ENCODE measurements around the gene NECTIN4. TPM values are rescaled to one million over a fixed set of nuclear protein-coding genes. Genes with fewer than 3 reads are reported as not detected.
"Not testable (repeated sequence)": the region's sequence is repeated elsewhere in the genome, so short reads cannot be mapped to it uniquely, and the experiment has no call there.

The NECTIN4 gene
- total RNA-seq: 115 TPM

DNA sequence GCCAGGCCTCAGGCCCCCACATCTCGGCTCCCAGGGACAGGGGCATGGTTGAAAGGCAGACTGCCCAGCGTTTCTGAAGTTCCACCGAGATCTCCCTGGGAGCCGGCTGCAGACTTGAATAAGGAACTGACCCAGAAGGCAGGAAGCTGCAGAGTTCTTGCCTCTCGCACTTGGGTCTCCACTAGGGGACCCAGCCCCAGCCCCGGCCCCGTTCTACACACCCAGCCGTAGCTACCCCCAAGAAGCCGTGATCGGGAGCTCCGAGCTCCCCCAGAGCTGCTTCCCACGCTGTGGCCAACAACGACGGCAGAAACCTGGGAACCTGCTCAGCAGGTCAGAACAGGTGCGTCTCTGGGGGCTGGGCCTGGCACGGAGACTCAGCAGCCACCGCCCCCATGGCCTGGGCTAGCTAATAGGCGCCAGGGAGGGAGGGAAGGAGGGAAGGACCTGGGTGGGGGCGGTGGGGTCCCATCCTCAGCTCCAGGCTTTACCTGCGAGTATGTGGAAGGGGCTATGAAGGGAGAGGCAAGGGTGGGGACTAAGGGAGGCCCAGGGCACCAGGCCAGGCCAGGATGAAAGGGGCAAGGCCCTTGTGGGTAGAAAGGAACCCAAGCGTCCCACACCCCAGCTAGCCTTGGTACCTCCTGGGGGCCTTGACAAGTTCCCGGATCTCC is at the start of gene NECTIN4:
Gene NECTIN4, minus strand, starts transcription at position 308 of the 674 bp plus-strand sequence. Its CDS starts 262 bp downstream, at position 46.
- peak; percentile 78 for ATAC-seq

DNA sequence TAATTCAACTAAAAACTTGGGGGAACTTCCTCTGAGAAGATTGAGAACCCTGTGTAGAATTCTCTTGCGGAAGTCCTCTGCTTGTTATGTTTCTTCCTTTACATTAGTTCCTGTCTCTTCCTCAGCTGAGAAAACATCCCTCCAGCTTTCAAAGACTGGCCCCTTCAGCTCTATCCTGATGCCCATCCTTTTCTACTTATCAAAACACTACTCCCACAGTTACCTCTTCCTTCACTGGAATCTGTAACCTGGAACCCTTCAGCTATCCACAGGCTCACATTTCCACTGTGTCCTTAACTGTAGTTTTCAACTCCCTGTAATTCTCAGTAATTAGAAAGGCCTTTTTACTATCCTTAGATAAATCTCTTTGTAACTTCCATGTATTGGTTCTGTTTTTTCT is 49.1 kb upstream of the NECTIN4 start:
- no peak for ATAC-seq

DNA sequence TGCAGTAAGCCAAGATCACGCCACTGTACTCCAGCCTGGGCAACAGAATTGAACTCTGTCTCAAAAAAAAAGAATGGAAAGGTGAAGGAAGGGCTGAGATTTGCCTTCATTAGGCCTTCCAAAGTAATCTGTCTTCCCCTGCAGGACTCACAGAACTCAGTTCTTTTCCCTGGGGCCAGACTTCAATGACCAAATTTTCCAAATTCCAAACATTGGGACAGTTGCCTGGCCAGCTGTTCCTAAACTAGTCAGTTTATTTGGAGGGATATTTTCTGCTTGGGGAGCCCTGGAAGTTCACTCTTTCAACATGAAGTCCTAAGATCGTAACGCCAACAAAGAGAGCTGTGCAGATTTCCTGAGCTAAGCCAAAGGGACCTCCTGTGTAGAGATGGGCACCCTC is 48.5 kb upstream of the NECTIN4 start:
- no peak for ATAC-seq

DNA sequence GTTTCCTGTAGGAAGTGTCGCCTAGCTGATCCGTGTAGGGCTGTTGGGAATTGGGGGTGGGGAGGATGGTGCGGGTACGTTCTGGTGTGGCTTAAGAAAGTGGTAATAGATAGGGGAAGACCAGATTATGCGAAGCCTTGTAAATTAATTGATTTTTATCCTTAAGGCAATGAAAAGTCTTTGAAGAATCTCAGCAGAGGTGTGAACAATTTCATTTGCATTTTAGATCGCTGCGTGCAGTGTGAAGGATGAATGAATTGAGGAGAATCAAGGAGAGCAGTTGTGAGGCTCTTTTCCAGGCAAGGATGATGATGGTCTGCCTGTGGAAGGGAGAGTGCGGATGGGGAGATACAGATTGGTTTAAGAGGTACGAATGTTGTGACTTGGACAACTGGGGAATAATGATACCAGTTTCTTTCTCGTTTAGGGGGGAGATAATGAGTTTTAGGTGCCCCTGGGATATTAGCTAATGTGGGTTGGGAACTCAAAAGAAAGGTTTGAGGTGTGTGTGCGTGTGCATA is 43.9 kb upstream of the NECTIN4 start:
- no peak for ATAC-seq

- peak; percentile 95 for ATAC-seq
Measured at GRCh38 chr1:161132410-161133219, 43.3 kb upstream of the NECTIN4 start, which contains the start of gene DEDD. Gene DEDD, minus strand, starts transcription at chr1:161132667. Its CDS starts 8,205 bp downstream, at chr1:161124462.

DNA sequence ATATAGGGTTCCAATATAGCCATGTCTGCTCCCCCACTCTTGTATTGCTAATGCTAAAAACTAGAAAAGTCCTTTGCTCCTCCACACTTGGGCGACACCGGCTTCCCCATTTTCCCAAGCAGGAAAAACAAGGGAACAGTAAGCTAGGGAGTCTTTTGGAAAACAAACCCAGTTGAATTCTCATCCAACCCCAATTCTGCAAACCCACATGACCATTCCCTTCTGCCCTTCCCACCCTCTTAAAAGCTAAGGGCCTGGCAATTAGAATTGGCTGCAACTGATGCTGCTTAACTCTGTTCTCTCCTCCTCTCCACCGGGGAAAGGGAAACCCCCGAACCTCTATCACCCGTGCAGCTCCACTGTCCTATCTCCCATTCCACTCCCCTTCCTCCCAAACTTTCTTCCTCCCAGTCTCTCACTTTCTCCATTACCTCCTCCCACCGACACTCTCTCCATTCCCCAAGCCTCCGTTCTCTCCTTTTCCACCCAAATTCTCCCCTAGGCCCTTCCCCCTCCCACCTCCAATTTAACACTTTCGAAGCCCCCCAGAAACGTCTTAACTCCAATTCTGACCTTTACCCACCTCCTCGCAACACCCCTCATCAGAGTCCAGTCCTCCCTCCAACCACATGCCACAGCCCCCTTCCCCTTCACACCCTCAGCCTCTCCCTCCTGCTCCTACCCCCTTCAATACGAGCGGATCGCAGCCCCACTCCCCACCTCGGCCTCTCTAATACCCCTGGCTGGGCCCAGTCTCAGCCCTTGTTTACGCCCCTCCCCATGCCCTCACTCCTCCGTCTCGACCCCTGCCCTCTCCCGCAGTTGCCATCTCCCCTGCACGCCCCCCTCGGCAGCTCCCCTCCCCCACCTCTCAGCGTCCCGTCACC is 42.4 kb upstream of the NECTIN4 start:
- no peak for ATAC-seq

DNA sequence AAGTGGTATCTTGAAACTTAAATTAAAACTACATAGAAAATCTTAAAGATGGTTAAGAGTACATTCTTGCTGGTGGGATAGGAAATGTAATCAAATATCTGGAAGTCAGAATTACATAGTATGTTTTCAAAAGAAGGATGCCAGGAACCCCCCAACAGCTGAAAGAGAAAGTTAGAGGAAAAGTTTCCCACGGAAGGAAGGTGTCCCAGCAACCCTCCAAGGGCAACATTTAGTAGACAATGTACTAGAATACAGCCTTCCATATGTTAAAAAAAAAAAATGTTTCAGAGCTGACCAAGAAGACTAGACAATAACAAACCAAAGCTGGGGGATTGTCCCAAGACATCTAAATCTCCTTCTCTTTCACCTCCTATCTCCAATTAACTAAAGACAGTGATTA is 40.9 kb upstream of the NECTIN4 start:
- no peak for ATAC-seq

GRCh38 chr1:161128591-161129420 is 39.4 kb upstream of the NECTIN4 start:
- ATAC-seq: no peak

- no peak for ATAC-seq
Measured at GRCh38 chr1:161127649-161128048, 38.3 kb upstream of the NECTIN4 start.

- ATAC-seq: no peak
Measured at GRCh38 chr1:161122967-161123366, 33.6 kb upstream of the NECTIN4 start.

DNA sequence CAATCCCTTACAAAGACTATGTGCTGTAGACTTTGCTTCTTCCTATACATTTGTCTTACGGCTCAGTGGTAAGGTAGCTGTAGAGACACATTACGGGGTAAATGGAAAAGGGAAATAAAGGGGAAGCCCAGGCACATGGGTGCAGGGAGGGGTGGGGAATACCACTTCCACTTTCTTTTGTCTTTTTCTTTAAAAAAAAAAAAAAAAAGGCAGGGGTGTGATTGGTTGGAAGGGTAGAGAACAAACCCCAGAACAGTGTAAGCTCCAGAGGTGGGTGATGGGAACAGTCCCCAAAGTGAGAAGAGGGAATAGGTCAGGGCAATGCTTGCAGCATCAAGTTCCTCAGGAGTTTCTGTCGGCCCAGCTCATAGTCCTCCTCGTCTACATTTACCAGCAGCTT is 32.5 kb upstream of the NECTIN4 start:
- ATAC-seq: no peak

DNA sequence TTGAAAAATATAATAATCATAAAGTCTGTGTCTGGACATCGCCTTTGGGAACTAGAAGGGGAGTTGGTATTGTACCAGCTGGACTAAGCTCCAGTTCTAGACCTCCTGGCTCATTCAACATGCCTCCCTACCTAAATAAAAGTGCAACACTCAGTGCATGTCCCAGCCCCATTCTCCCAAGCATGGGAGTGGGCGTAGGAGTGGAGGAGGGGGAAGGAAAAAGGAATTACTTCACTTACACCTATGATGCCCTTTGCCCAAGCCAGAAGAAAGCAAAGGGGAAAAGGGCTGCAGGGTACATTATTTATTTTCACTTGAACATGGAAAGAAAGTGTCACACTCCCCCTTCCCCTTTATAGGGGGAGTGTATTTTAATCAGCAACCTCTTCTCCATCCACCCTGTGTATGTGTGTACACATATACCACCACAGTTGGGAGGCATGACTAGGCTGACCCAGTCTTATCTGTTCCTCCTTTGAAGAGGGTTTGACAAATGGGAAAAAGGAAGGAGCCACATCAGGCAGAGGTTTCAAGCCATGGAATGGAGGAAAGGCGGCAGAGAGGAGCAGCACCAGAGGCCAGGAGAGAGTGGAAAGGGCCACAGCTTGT is 31.8 kb upstream of the NECTIN4 start:
- no peak for ATAC-seq

DNA sequence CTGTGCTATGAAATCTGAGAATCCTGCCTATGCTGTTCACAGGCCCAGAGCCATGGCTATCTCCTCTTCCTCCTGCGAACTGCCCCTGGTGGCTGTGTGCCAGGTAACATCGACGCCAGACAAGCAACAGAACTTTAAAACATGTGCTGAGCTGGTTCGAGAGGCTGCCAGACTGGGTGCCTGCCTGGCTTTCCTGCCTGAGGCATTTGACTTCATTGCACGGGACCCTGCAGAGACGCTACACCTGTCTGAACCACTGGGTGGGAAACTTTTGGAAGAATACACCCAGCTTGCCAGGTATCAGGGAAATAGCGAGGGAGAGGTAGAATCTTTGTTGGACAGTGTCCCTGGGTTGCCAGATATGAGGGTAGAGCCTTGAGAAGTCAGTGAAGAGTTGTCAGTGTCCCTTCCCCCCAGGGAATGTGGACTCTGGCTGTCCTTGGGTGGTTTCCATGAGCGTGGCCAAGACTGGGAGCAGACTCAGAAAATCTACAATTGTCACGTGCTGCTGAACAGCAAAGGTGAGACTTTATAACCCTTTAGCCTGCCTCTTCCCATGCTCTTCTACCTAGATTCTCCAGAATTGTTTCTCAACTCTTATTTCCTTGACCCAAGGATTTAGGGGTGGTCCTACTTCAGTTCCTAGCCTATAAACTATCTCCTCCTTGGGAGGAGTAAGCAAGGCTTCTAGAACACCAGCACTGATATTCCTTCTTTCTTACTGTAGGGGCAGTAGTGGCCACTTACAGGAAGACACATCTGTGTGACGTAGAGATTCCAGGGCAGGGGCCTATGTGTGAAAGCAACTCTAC is 29.9 kb upstream of the NECTIN4 start:
- ATAC-seq: peak; percentile 75

GRCh38 chr1:161117759-161118581 is 28.6 kb upstream of the NECTIN4 start, which contains the start of the genes NIT1 and PFDN2:
Gene NIT1, plus strand, starts transcription at chr1:161118105. Its CDS starts 72 bp downstream, at chr1:161118177.
Gene PFDN2, minus strand, starts transcription at chr1:161118037. Its CDS starts 11 bp downstream, at chr1:161118026.
- ATAC-seq: peak; percentile 71

DNA sequence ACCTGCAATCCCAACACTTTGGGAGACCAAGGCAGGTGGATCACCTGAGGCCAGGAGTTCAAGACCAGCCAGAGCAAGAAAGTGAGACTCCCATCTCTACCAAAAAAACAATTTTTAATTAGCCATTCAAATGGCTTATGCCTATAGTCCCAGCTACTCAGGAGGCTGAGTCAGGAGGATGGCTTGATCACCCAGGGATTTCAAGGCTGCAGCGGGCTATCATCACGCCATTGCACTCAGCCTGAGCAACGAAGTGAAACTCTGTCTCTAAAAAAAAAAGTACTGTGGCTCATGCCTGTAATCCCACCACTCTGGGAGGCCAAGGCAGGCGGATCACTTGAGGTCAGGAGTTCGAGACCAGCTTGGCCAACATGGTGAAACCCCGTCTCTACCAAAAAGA is 26.6 kb upstream of the NECTIN4 start:
- ATAC-seq: not testable (repeated sequence)

DNA sequence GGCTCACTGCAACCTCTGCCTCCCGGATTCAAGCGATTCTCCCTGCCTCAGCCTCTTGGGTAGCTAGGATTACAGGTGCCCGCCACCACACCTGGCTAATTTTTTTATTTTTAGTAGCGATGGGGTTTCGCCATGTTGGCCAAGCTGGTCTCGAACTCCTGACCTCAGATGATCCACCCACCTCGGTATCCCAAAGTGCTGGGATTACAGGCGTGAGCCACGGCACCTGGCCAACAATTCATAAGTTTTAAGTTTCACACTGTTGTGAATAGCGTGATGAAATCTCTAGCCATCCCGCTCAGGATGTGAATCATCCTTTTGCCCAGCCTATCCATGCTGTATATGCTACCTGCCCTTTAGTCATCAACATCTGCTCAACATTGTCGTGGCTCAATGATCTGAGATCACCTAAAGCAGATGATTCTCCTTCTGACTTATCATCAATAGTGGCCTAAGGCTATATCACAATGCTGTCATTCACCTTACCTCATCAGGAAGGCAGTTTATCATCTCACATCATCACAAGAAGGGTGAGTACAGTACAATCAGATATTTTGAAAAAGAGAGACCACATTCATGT is 25.9 kb upstream of the NECTIN4 start:
- peak; percentile 88 for ATAC-seq

- ATAC-seq: no peak
Measured at GRCh38 chr1:161114556-161114955, 25.2 kb upstream of the NECTIN4 start.

- no peak for ATAC-seq
Measured at GRCh38 chr1:161113915-161114314, 24.6 kb upstream of the NECTIN4 start.

DNA sequence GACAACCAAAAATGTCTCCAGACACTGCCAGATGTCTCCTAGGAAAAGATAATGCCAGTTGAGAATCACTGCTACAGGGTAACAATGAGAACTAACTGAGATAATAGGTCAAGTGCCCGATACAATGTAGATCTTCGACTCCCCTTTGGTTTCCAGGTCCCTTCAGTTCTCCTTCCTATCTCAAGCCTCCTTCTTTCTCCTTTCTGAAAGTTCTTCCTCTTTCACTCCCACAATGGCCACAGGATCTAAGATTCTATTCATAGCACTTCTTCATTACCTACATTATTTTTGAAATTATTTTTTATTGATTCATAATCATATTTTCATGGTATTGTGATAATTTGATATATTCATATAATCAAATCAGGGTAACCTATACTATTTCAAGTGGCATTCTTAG is 22.2 kb upstream of the NECTIN4 start:
- no peak for ATAC-seq

All from esophagus mucosa (tissue), 1 donor.